ENCODE measurements around the gene IGFBP2.

DNA sequence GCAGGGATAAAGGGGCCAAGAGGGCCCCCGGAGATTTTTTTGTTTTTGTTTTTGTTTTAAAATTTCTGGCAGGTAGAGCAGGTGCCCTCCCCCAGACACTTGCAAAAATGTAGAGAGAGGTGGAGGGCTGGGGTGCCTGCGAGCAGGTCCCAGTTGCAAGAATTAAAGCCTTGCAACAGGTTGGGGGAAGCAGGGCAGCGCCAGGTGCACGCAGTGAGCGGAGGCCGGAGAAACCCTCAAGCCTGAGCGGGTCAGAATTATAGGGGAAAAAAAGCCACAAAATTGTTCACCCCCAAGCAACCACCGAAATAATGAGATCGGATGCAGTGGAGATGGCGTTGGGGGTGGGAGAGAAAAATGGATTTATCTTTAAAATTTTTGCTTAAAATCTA, 61.6 kb downstream of the IGFBP2 start:
- TF ChIP-seq POLR2AphosphoS5 (IDR thresholded peaks at IDR 0.05; ENCODE audit: borderline replicate concordance, low read depth, low read length) (no peak), EZH2 (IDR thresholded peaks at IDR 0.05) (no peak)

Data from SK-N-MC (cell line).